ENCODE results near the gene OXSR1.

OXSR1 gene

DNA sequence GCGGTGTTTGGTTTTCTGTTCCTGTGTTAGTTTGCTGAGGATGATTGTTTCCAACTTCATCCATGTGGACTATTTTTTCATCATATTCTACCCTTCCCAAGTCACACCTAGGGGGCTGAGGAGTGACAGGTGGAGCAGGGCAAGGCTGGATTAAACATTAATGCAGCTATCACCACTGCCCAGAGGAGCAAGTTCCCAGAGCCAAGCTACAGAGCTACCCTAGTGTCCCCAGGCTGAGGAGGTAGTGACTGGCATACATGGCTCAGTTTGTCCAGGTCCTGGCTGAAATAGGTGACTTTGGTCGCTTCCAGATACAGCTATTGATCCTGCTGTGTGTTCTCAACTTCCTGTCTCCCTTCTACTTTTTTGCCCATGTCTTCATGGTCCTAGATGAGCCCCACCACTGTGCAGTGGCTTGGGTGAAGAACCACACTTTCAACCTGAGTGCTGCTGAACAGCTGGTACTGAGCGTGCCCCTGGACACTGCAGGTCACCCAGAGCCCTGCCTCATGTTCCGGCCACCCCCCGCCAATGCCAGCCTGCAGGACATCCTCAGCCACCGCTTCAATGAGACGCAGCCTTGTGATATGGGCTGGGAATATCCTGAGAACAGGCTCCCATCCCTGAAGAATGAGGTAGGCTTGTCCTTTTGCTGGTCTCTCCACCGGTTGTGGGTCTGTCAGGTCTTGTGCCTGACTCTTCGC, 100.4 kb downstream of the OXSR1 start, which contains the start of gene SLC22A13:
SLC22A13 (plus strand) TSS at position 209 of the 704 bp plus-strand sequence; CDS start at position 258, 49 bp downstream.
- Histone ChIP-seq H3K9me3 (ENCODE audit: control insufficient read depth in 1 of 2, low read length in 2 of 2) (no peaks in the 10 kb centered on the region), H3K4me1 (ENCODE audit: control insufficient read depth in 1 of 2, insufficient read depth in 2 of 2, low read length in 2 of 2) (no peaks in the 10 kb centered on the region), H3K27ac (ENCODE audit: low read length) (no peak within 1 kb of the TSS), H3K27me3 (ENCODE audit: low read depth, low read length) (no peaks in the 10 kb centered on the region), H3K4me3 (ENCODE audit: low read depth in 1 of 2, low read length in 2 of 2) (no peak within 1 kb of the TSS), H3K36me3 (ENCODE audit: control insufficient read depth in 1 of 2, insufficient read depth in 2 of 2, low read length in 2 of 2) (peaks cover 0 to 4% of the 10 kb centered on the region in 2 donors)

DNA sequence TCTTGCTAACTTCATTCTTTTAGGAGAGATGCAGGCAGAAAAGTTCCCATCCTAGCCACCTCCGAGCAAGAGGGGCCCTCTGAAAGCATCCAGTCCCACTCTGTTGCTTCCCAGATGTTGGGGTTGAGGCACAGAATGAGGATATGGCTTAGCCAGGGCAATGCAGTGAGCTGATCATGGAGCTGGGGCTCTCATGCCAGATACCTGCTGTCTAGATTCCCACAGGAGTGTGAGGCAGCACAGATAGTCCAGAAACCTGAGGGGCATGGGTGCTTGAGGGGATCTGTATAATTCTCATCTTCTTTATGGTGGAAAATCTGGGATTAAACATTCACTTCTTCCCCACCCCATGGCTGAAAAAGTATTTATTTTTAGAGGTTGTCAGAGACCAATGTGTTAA, 101.5 kb downstream of the OXSR1 start:
- Histone ChIP-seq H3K9me3 (ENCODE audit: control insufficient read depth in 1 of 2, low read length in 2 of 2) (no peaks in the 10 kb centered on the region), H3K4me3 (ENCODE audit: low read depth in 1 of 2, low read length in 2 of 2) (no peak overlapping the region), H3K27me3 (ENCODE audit: low read depth, low read length) (no peaks in the 10 kb centered on the region), H3K36me3 (ENCODE audit: control insufficient read depth in 1 of 2, insufficient read depth in 2 of 2, low read length in 2 of 2) (no peaks in the 10 kb centered on the region), H3K27ac (ENCODE audit: low read length) (no peak overlapping the region), H3K4me1 (ENCODE audit: control insufficient read depth in 1 of 2, insufficient read depth in 2 of 2, low read length in 2 of 2) (no peaks in the 10 kb centered on the region)

DNA sequence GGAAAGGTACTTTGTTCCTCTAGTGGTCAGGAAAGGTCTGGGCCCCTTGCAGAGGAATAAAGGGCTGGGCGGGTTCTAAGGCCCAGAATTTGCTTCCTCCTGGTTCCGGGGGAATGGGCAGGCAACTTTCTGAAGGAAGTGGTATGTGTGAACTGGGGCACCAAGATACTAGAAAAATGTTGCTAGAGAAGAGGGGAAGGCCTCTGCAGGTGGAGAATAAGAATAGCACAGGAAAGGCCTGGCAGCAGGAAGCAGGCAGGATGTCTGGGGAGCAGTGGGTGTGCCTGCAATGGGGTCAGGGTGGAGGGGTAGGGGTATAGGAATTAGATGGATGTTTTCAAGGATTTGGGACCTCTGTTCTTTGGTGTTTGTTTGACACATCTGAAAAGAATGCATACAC, 102.3 kb downstream of the OXSR1 start:
- H3K36me3 ChIP-seq (ENCODE audit: control insufficient read depth in 1 of 2, insufficient read depth in 2 of 2, low read length in 2 of 2) = no peaks in the 10 kb centered on the region
- H3K9me3 ChIP-seq (ENCODE audit: control insufficient read depth in 1 of 2, low read length in 2 of 2) = no peaks in the 10 kb centered on the region
- no peak overlapping the region for H3K27ac ChIP-seq (ENCODE audit: low read length)
- H3K4me3 ChIP-seq (ENCODE audit: low read depth in 1 of 2, low read length in 2 of 2) = no peak overlapping the region
- no peaks in the 10 kb centered on the region for H3K4me1 ChIP-seq (ENCODE audit: control insufficient read depth in 1 of 2, insufficient read depth in 2 of 2, low read length in 2 of 2)
- H3K27me3 ChIP-seq (ENCODE audit: low read depth, low read length) = no peaks in the 10 kb centered on the region

DNA sequence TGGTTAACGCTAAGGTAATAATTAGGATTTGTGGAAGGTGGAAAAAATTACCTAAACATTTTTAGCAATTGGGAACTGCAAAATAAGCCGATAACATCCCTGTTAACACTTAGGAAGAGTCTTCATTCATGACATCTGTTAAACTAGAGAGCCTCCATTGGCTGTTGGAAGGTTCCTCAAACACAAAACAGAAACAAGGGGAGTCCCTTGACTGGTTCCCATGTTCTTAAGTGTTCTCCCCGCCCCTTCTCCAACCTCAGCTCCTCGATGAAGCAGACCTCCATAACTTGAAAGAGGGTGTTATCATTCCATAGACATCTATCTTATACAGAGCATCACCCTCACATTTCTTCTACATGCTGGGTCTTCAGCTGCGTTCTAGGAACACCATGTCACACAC, 102.8 kb downstream of the OXSR1 start:
- H3K27ac ChIP-seq (ENCODE audit: low read length) = no peak overlapping the region
- no peaks in the 10 kb centered on the region for H3K27me3 ChIP-seq (ENCODE audit: low read depth, low read length)
- no peaks in the 10 kb centered on the region for H3K4me1 ChIP-seq (ENCODE audit: control insufficient read depth in 1 of 2, insufficient read depth in 2 of 2, low read length in 2 of 2)
- no peaks in the 10 kb centered on the region for H3K36me3 ChIP-seq (ENCODE audit: control insufficient read depth in 1 of 2, insufficient read depth in 2 of 2, low read length in 2 of 2)
- H3K4me3 ChIP-seq (ENCODE audit: low read depth in 1 of 2, low read length in 2 of 2) = no peak overlapping the region
- H3K9me3 ChIP-seq (ENCODE audit: control insufficient read depth in 1 of 2, low read length in 2 of 2) = no peaks in the 10 kb centered on the region

DNA sequence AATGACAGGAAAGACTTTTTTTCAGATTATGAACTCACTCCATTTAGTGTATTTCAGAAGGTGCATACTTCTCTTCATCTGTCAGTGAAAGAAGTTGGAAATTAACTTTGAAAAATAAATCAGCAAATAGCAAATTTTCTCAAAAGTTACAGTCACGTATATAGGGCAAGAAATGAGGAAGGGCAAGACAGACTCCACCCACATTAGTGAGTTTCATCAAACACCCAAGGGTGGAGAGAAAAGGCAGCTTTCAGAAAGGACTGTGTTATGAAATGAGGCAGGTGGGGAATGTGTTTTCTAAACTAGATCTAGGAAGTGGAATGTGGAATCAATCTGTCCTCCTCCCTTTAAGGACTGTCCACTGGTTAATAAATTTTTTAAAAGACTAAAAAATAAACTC, 103.2 kb downstream of the OXSR1 start:
- H3K4me3 ChIP-seq (ENCODE audit: low read depth in 1 of 2, low read length in 2 of 2) = no peak overlapping the region
- no peaks in the 10 kb centered on the region for H3K27me3 ChIP-seq (ENCODE audit: low read depth, low read length)
- H3K27ac ChIP-seq (ENCODE audit: low read length) = no peak overlapping the region
- no peaks in the 10 kb centered on the region for H3K36me3 ChIP-seq (ENCODE audit: control insufficient read depth in 1 of 2, insufficient read depth in 2 of 2, low read length in 2 of 2)
- no peaks in the 10 kb centered on the region for H3K9me3 ChIP-seq (ENCODE audit: control insufficient read depth in 1 of 2, low read length in 2 of 2)
- H3K4me1 ChIP-seq (ENCODE audit: control insufficient read depth in 1 of 2, insufficient read depth in 2 of 2, low read length in 2 of 2) = no peaks in the 10 kb centered on the region

DNA sequence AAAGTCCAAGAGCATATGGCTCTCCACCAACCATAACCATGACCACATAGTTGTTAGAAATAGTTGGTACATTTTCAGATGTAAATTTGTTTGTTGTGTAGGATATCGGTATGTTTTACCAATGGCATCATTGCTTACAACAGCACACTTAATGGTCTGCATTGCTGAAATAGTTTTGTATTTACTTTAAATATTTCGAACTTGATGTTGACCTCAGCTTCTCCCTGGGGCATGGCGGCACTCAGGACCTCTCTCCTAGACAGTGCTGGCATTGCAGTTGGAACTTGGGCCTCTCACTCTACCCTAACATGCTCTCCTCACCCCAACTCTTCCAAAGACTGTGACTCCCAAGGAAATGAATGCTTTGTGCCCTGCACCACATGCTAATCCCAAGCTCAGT, 105.3 kb downstream of the OXSR1 start:
- Histone ChIP-seq H3K27ac (ENCODE audit: low read length) (no peak overlapping the region), H3K4me1 (ENCODE audit: control insufficient read depth in 1 of 2, insufficient read depth in 2 of 2, low read length in 2 of 2) (no peaks in the 10 kb centered on the region), H3K27me3 (ENCODE audit: low read depth, low read length) (no peaks in the 10 kb centered on the region), H3K4me3 (ENCODE audit: low read depth in 1 of 2, low read length in 2 of 2) (no peak overlapping the region), H3K36me3 (ENCODE audit: control insufficient read depth in 1 of 2, insufficient read depth in 2 of 2, low read length in 2 of 2) (peaks cover 0 to 5% of the 10 kb centered on the region in 2 donors), H3K9me3 (ENCODE audit: control insufficient read depth in 1 of 2, low read length in 2 of 2) (no peaks in the 10 kb centered on the region)

DNA sequence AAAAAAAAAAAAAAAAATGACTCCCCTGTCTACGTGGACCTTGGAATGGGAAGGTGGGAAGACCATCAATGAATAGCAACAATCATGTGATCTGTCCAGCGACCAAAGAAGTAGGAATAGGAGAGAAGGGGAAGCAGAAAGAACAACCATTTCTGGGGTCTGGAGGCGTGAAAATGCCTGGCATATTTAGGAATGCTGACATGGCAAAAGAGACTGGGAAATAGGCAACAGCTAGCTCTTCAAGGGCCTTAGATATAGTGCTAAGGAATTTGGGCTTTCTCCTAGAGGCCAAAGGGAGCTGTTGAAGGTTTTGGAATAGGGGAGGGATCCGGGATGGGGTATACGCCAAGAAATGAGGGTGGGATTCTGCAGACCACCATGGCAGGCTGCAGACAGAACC, 106.2 kb downstream of the OXSR1 start:
- Histone ChIP-seq H3K9me3 (ENCODE audit: control insufficient read depth in 1 of 2, low read length in 2 of 2) (no peaks in the 10 kb centered on the region), H3K4me1 (ENCODE audit: control insufficient read depth in 1 of 2, insufficient read depth in 2 of 2, low read length in 2 of 2) (no peaks in the 10 kb centered on the region), H3K36me3 (ENCODE audit: control insufficient read depth in 1 of 2, insufficient read depth in 2 of 2, low read length in 2 of 2) (peaks cover 0 to 8% of the 10 kb centered on the region in 2 donors), H3K4me3 (ENCODE audit: low read depth in 1 of 2, low read length in 2 of 2) (no peak overlapping the region), H3K27me3 (ENCODE audit: low read depth, low read length) (no peaks in the 10 kb centered on the region), H3K27ac (ENCODE audit: low read length) (no peak overlapping the region)

DNA sequence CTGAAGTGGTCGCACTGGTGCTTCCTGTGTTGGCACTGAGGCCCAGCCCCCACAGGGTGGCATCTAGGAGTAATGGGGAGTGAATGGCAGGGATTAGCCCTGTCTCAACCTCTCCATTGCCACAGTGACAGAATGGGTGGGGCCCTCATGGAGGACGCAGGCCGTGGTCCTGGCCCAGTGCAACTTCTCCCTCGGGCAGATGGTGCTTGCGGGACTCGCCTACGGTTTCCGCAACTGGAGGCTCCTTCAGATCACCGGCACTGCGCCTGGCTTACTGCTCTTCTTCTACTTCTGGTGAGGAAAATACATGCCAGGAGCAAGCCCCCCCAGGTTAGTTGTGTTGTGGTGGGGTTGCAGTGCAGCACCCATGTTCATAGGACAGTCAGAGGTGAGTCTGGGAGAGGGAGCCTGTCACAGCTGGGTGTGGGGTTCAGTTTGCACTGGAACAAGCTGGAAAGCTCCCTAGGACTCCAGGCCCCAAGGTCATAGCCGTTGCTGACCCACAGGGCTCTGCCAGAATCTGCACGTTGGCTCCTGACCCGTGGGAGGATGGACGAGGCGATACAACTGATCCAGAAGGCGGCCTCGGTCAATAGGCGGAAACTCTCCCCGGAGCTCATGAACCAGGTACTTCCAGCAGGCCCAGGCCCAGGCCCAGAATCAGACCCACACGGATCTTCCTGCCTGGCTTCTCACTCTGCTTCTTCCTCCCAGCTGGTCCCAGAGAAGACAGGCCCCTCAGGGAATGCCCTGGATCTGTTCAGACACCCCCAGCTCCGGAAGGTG, 109.7 kb downstream of the OXSR1 start:
- no peaks in the 10 kb centered on the region for H3K9me3 ChIP-seq (ENCODE audit: control insufficient read depth in 1 of 2, low read length in 2 of 2)
- H3K4me3 ChIP-seq (ENCODE audit: low read depth in 1 of 2, low read length in 2 of 2) = no peak overlapping the region
- no peaks in the 10 kb centered on the region for H3K4me1 ChIP-seq (ENCODE audit: control insufficient read depth in 1 of 2, insufficient read depth in 2 of 2, low read length in 2 of 2)

DNA sequence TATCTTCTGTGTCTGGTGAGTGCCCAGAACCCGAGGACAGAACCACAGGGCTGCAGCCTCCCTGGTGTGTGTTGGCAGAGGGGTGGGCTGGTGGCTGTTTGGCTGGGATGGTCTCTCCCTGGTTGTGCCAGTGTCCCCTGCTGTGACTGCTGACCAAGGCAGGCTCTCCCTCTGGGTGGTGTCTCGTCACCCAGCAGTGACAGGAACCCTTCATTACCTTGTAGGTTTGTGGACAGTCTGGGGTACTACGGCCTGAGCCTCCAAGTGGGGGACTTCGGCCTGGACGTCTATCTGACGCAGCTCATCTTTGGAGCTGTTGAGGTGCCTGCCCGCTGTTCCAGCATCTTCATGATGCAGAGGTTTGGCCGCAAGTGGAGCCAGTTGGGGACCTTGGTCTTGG, 110.3 kb downstream of the OXSR1 start:
- H3K27me3 ChIP-seq (ENCODE audit: low read depth, low read length) = no peaks in the 10 kb centered on the region
- H3K4me1 ChIP-seq (ENCODE audit: control insufficient read depth in 1 of 2, insufficient read depth in 2 of 2, low read length in 2 of 2) = no peaks in the 10 kb centered on the region
- H3K4me3 ChIP-seq (ENCODE audit: low read depth in 1 of 2, low read length in 2 of 2) = no peak overlapping the region
- peaks cover 0 to 8% of the 10 kb centered on the region in 2 donors for H3K36me3 ChIP-seq (ENCODE audit: control insufficient read depth in 1 of 2, insufficient read depth in 2 of 2, low read length in 2 of 2)
- H3K9me3 ChIP-seq (ENCODE audit: control insufficient read depth in 1 of 2, low read length in 2 of 2) = no peaks in the 10 kb centered on the region
- H3K27ac ChIP-seq (ENCODE audit: low read length) = no peak overlapping the region

More for the DNA sequence above, 109.7 kb downstream of the OXSR1 start:
- Histone ChIP-seq H3K36me3 (ENCODE audit: control insufficient read depth in 1 of 2, insufficient read depth in 2 of 2, low read length in 2 of 2) (peaks cover 0 to 8% of the 10 kb centered on the region in 2 donors), H3K27ac (ENCODE audit: low read length) (no peak overlapping the region), H3K27me3 (ENCODE audit: low read depth, low read length) (no peaks in the 10 kb centered on the region)

DNA sequence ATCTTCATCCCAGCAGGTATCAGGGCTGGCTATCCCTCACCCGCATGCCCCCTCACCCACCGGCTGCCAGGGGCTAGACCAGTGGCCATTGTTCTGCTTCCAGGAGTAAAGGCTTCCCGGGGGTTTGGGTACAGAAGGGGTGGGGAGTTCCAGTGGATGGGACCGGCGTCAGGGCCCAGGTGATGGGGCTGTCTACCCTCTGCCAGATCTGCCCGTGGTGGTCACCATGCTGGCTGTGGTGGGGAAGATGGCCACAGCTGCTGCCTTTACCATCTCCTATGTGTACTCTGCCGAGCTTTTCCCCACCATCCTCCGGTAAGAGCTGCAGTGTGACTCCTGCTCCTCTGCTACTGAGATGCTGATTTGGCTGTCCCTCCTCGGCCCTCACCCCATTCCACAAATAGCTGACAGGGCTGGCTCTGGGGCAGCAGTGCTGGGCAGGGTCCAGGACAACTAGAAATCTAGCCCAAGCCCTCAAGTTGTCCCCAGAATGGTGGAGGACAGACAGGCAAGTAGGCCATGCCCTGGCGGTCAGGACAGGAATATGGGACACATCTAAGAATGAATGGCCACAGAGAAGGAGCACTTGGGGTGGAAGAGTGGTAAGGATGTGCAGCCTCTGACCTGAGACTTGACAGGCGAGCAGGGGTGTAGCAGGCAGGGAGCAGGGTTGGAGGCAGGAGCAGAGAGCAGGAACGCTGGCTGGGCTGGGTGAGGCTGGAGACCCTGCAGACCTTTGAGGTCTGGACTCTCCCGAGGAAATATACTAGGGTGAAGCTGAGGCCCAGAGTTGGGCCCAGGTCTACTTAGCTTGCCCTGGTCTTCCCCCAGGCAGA, 111.0 kb downstream of the OXSR1 start:
- no peak overlapping the region for H3K4me3 ChIP-seq (ENCODE audit: low read depth in 1 of 2, low read length in 2 of 2)
- H3K4me1 ChIP-seq (ENCODE audit: control insufficient read depth in 1 of 2, insufficient read depth in 2 of 2, low read length in 2 of 2) = no peaks in the 10 kb centered on the region

More for the DNA sequence above, 111.0 kb downstream of the OXSR1 start:
- H3K27ac ChIP-seq (ENCODE audit: low read length) = no peak overlapping the region
- H3K9me3 ChIP-seq (ENCODE audit: control insufficient read depth in 1 of 2, low read length in 2 of 2) = no peaks in the 10 kb centered on the region
- H3K27me3 ChIP-seq (ENCODE audit: low read depth, low read length) = no peaks in the 10 kb centered on the region
- H3K36me3 ChIP-seq (ENCODE audit: control insufficient read depth in 1 of 2, insufficient read depth in 2 of 2, low read length in 2 of 2) = peaks cover 0 to 8% of the 10 kb centered on the region in 2 donors
